AG09309 (cell line): ENCODE data around the gene NPL.

Experiments used
- DNase-seq: peaks from one replicate; pipeline ENCODE4 v3.0.0-alpha.2; 2010; ENCODE audit warnings: low read depth
- H3K4me3 ChIP-seq: 2 replicates; pipeline ENCODE4 v1.5.1; 2011; ENCODE audit warnings: mild to moderate bottlenecking, low read depth, low read length, moderate library complexity; ENCODE audit not compliant: control insufficient read depth
- CTCF ChIP-seq: IDR thresholded peaks from 2 replicates; pipeline ENCODE4 v1.5.1; 2011; ENCODE audit warnings: mild to moderate bottlenecking, low read depth, low read length, inconsistent platforms; ENCODE audit not compliant: insufficient read depth, control insufficient read depth; ENCODE audit errors: missing control alignments

NPL gene

GRCh38 chr1:182855911-182856310, 66.3 kb downstream of the NPL start:
- DNase-seq: no peak
- TF ChIP-seq CTCF: no peak
- H3K4me3 ChIP-seq: no peak overlapping the region

DNA sequence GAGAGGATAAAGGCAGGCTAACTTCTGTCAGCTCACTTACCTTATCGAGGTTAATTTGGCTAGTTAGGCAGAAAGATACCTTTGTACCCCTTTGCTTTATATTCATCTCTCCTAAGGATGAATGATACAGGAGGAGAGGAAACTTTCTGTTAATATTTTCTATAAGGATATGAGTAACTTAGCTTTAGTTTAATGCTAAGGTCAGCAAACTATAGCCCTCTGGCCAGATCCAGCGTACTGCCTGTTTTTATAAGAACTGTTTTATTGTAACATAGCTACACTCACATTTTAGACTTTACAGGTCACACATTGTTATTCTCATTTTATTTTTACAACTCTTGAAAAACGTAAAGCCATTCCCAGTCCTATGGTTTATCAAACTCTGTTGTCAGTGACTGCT, 67.6 kb downstream of the NPL start:
- no peak for TF ChIP-seq CTCF
- DNase-seq: no peak
- H3K4me3 ChIP-seq: no peak overlapping the region

- TF ChIP-seq CTCF: no peak
- H3K4me3 ChIP-seq: no peak overlapping the region
- DNase-seq: no peak
Measured at GRCh38 chr1:182860658-182861057, 71.1 kb downstream of the NPL start.

DNA sequence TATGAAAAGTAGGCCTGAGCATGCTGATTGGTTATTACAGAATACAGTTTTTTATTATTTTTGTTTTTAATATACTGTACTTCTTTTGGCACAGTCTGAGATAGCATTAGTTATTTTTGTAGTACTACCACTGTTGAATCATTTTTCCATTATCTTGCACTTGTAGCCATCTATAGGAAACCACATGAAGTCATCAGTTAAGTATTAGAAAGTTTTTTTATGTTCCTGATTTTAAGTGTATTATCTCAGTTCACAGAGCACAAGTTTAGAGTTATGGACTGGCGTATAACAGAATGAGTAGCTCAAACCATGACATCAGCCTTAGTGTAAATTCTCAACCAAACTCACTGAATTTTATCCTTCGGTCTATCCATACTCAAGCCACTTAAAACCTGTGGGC, 72.4 kb downstream of the NPL start:
- DNase-seq: no peak
- TF ChIP-seq CTCF: no peak
- H3K4me3 ChIP-seq: no peak overlapping the region

GRCh38 chr1:182862827-182863226, 73.3 kb downstream of the NPL start:
- DNase-seq: no peak
- TF ChIP-seq CTCF: no peak

DNA sequence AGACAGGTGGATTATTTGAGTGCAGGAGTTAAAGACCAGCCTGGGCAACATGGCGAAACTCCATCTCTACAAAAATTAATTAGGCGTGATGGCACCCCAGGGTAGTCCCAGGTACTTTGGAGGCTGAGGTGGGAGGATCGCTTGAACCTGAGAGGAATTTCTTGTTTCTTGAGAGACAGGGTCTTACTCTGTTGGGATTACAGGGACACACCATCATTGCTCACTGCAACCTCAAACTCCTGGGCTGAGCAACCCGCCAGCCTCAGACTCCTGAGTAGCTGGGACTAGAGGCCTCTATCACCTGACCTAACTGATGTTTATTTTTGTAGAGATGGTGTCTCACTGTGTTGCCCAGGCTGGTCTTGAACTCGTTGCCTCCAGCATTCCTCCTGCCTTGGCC, 74.4 kb downstream of the NPL start:
- no peak overlapping the region for H3K4me3 ChIP-seq
- no peak for DNase-seq
- no peak for TF ChIP-seq CTCF

More at GRCh38 chr1:182862827-182863226, 73.3 kb downstream of the NPL start:
- no peak overlapping the region for H3K4me3 ChIP-seq

DNA sequence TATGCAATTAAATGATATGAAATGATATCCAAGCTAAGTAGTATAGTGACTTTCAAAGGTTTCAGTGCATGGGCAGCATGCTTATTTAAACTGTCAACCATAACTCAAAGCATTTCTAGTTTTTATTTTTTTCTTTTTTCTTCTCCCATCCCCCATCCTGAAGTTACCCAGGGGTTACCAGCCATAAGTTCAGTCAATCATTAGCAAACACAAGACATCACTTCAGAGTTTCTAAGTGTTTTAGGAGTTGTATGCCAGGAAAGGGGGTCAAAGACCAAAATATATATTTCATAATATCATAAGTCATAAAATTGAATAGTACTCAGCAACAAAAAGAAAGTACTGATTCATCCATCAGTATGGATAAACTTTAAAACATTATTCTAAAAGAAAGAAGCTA, 78.3 kb downstream of the NPL start:
- no peak overlapping the region for H3K4me3 ChIP-seq
- TF ChIP-seq CTCF: no peak
- DNase-seq: no peak
